CD4-positive, alpha-beta T cell (primary cell): ENCODE results near the gene MAN2B2. TPM values are rescaled to one million over a fixed set of nuclear protein-coding genes. Genes with fewer than 3 reads are reported as not detected.
"Not testable (repeated sequence)": the region's sequence is repeated elsewhere in the genome, so short reads cannot be mapped to it uniquely, and the experiment has no call there.

Experiments used
- ATAC-seq: fragments of 200-7000 bp; cut with Tn5 transposase; one replicate; pipeline ENCODE4 v1.10.0; 2022; ENCODE audit warnings: mild to moderate bottlenecking; ENCODE audit not compliant: poor library complexity
- CTCF ChIA-PET: fragments of 350-600 bp; sonication (Branson Sonifier 250); formaldehyde crosslinking; loops from one replicate; lab custom pipeline; 2021; ENCODE audit warnings: antibody characterized with exemption, inconsistent platforms; lab: Charles Lee
- POLR2A ChIA-PET: fragments of 350-600 bp; sonication (Branson Sonifier 250); formaldehyde crosslinking; loops from one replicate; lab custom pipeline; 2021; ENCODE audit warnings: antibody characterized with exemption, inconsistent platforms; lab: Charles Lee
- DNase-seq, 14 experiments: peaks; one replicate each; pipeline ENCODE4 v3.0.0-alpha.2; 2013 to 2020; ENCODE audit warnings: mixed read lengths in 2 of 14
- H3K27ac ChIP-seq, 2 donors: one replicate each; pipeline versions ENCODE4 v1.5.1 to v1.7.0; 2013; ENCODE audit warnings: low read length in 2 of 2, low read depth in 1 of 2, mild to moderate bottlenecking in 1 of 2
- H3K27me3 ChIP-seq, 2 experiments: 1 replicate in 1 of 2; 2 replicates in 1 of 2; pipeline versions ENCODE4 v1.6.1 to v1.7.0; 2013; ENCODE audit warnings: low read length in 2 of 2, control low read depth in 1 of 2, mild to moderate bottlenecking in 1 of 2, moderate library complexity in 1 of 2; ENCODE audit not compliant: insufficient read depth in 2 of 2, control insufficient read depth in 1 of 2
- H3K36me3 ChIP-seq: one replicate; pipeline ENCODE4 v1.6.1; 2013; ENCODE audit warnings: low read length, control low read depth; ENCODE audit not compliant: insufficient read depth
- H3K4me1 ChIP-seq: one replicate; pipeline ENCODE4 v1.6.1; 2013; ENCODE audit warnings: low read length, control low read depth; ENCODE audit not compliant: insufficient read depth
- H3K4me3 ChIP-seq: one replicate; pipeline ENCODE4 v1.5.1; 2013; ENCODE audit warnings: mild to moderate bottlenecking, low read length, moderate library complexity
- H3K9me3 ChIP-seq, 2 experiments: 1 replicate in 1 of 2; 2 replicates in 1 of 2; pipeline versions ENCODE4 v1.6.1 to v1.7.0; 2013; ENCODE audit warnings: low read length in 2 of 2, mild to moderate bottlenecking in 2 of 2, control low read depth in 1 of 2, moderate library complexity in 1 of 2; ENCODE audit not compliant: control insufficient read depth in 1 of 2, insufficient read depth in 1 of 2
- H3K27ac Mint-ChIP-seq: one replicate; pipeline ENCODE4 v1.8.0; 2020; ENCODE audit warnings: mixed read lengths
- H3K27me3 Mint-ChIP-seq: one replicate; pipeline ENCODE4 v1.8.0; 2021; ENCODE audit warnings: mixed read lengths
- H3K36me3 Mint-ChIP-seq: one replicate; pipeline ENCODE4 v1.8.0; 2021; ENCODE audit warnings: low read depth, mixed read lengths
- H3K4me1 Mint-ChIP-seq: one replicate; pipeline ENCODE4 v1.8.0; 2021; ENCODE audit warnings: low read depth, mixed read lengths
- H3K4me3 Mint-ChIP-seq: one replicate; pipeline ENCODE4 v1.8.0; 2020; ENCODE audit warnings: mild to moderate bottlenecking, mixed read lengths
- H3K9me3 Mint-ChIP-seq: one replicate; pipeline ENCODE4 v1.8.0; 2020; ENCODE audit warnings: mixed read lengths
- intact Hi-C, 2 experiments: fragments of 100-400 bp; cut with DNase I in 1 of 2; cut with micrococcal nuclease in 1 of 2; formaldehyde crosslinking; loops; one replicate each; pipeline versions ENCODE4 v1.15.1 to v1.9.0; 2023 to 2025; cut with DNase I, micrococcal nuclease
- total RNA-seq, 174 experiments: library from RNA in 2 of 174; stranded (reverse) in 2 of 174; gene quantifications; one replicate each; pipeline ENCODE4 v1.2.3 and lab custom pipeline; 2021 to 2026
- TF ChIP-seq, protein P1 (sequence below): fragments of 200-600 bp; IDR thresholded peaks from one replicate; pipeline ENCODE4 v1.8.0; 2022; ENCODE audit warnings: antibody characterized with exemption, mild to moderate bottlenecking

MAN2B2 gene
- total RNA-seq, 2 experiments from 2014 or later = 25.9 to 28.5 TPM

DNA sequence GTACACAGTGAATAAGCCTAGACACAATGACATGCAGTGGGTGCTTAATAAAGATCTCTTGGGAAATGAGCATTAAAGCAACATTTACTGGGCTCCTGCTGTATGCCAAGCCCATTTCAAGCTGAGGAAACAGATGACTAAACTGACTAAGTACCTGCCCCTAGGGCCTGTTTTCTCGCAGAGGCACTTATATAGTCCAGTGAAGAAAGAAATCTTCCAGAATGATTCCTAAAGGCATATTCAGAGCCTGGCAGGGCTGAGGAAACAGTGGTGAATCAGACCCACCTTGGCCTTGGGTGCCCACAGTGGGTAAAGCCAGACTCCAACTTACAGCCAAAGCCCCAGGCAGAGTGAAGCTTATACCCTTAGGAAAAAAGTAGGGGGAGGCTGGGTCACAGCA lies 96.7 kb downstream of the MAN2B2 start:
- Mint-ChIP-seq H3K9me3 (no peaks in the 10 kb centered on the region), H3K4me1 (peaks cover 32% of the 10 kb centered on the region), H3K27ac (no peak overlapping the region), H3K27me3 (no peaks in the 10 kb centered on the region), H3K36me3 (peaks cover 39% of the 10 kb centered on the region), H3K4me3 (peak overlapping the region; percentile 45)
- no peak for DNase-seq
- CTCF ChIA-PET = interaction anchor here (0.8 kb wide), 1 partner anchor 18 kb away, joined by 3 read pairs; no protein-coding TSS in a partner anchor
- TF ChIP-seq, protein P1, sequence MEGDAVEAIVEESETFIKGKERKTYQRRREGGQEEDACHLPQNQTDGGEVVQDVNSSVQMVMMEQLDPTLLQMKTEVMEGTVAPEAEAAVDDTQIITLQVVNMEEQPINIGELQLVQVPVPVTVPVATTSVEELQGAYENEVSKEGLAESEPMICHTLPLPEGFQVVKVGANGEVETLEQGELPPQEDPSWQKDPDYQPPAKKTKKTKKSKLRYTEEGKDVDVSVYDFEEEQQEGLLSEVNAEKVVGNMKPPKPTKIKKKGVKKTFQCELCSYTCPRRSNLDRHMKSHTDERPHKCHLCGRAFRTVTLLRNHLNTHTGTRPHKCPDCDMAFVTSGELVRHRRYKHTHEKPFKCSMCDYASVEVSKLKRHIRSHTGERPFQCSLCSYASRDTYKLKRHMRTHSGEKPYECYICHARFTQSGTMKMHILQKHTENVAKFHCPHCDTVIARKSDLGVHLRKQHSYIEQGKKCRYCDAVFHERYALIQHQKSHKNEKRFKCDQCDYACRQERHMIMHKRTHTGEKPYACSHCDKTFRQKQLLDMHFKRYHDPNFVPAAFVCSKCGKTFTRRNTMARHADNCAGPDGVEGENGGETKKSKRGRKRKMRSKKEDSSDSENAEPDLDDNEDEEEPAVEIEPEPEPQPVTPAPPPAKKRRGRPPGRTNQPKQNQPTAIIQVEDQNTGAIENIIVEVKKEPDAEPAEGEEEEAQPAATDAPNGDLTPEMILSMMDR = no peak
- Histone ChIP-seq H3K36me3 (peaks cover 20% of the 10 kb centered on the region), H3K9me3 (peaks cover 0 to 3% of the 10 kb centered on the region in 2 experiments), H3K27me3 (no peaks in the 10 kb centered on the region), H3K4me1 (peaks cover 33% of the 10 kb centered on the region), H3K4me3 (no peak overlapping the region), H3K27ac (no peak overlapping the region)
- ATAC-seq = no peak
- POLR2A ChIA-PET = interaction anchor here (0.5 to 7.2 kb wide), 3 partner anchors 30 to 1078 kb away, joined by 3 to 221 read pairs (median 169); partner anchors contain the start of genes BLOC1S4 and MRFAP1
- intact Hi-C loops = loop anchor here (2.0 to 10.0 kb wide), 2 partner anchors 29 to 113 kb away; partner anchors contain the start of gene KIAA0232 (in 1 of the 2)

GRCh38 chr4:6672131-6672530 lies 97.1 kb downstream of the MAN2B2 start:
- TF ChIP-seq, protein P1 = no peak
- Mint-ChIP-seq H3K9me3 (no peaks in the 10 kb centered on the region), H3K4me3 (no peak overlapping the region), H3K4me1 (peaks cover 36% of the 10 kb centered on the region), H3K27me3 (no peaks in the 10 kb centered on the region), H3K27ac (no peak overlapping the region), H3K36me3 (peaks cover 44% of the 10 kb centered on the region)
- H3K36me3 ChIP-seq = peaks cover 22% of the 10 kb centered on the region
- H3K4me3 ChIP-seq = no peak overlapping the region
- H3K27me3 ChIP-seq = no peaks in the 10 kb centered on the region
- intact Hi-C loops = loop anchor here in 1 of 2 experiments (10.0 kb wide), 1 partner anchor 113 kb away; the partner anchor contains the start of gene KIAA0232
- ATAC-seq (no peak), DNase-seq (no peak)
- H3K27ac ChIP-seq = no peak overlapping the region
- H3K4me1 ChIP-seq = peaks cover 38% of the 10 kb centered on the region
- ChIA-PET POLR2A (interaction anchor here (4.5 to 7.5 kb wide), 4 partner anchors 8 to 44 kb away, joined by 42 to 245 read pairs (median 195); partner anchors contain the start of genes BLOC1S4, MRFAP1 and MRFAP1L1), CTCF (interaction anchor here (0.8 kb wide), 1 partner anchor 18 kb away, joined by 3 read pairs; no protein-coding TSS in a partner anchor)
- H3K9me3 ChIP-seq = peaks cover 0 to 3% of the 10 kb centered on the region in 2 experiments

- peak overlapping the region; percentile 97 for H3K4me3 Mint-ChIP-seq
- peaks cover 50% of the 10 kb centered on the region for H3K36me3 Mint-ChIP-seq
- H3K27me3 Mint-ChIP-seq, H3K9me3 Mint-ChIP-seq, DNase-seq, H3K9me3 ChIP-seq, H3K27me3 ChIP-seq, H3K27ac ChIP-seq, H3K4me3 ChIP-seq, ATAC-seq: not testable (repeated sequence)
- peak overlapping the region; percentile 96 for H3K27ac Mint-ChIP-seq
- CTCF ChIA-PET = interaction anchor here (2.5 to 4.1 kb wide), 2 partner anchors 8 to 45 kb away, joined by 23 to 74 read pairs; partner anchors contain the start of gene BLOC1S4
- Histone ChIP-seq H3K4me1 (peaks cover 44% of the 10 kb centered on the region), H3K36me3 (peaks cover 27% of the 10 kb centered on the region)
- intact Hi-C loops = loop anchor here (1.0 to 10.0 kb wide), 2 partner anchors 110 to 112 kb away; partner anchors contain the start of gene KIAA0232 (in 2 of the 2)
- POLR2A ChIA-PET = interaction anchor here (0.9 to 7.5 kb wide), 14 partner anchors 9 to 371 kb away, joined by 3 to 245 read pairs (median 24); partner anchors contain the start of genes BLOC1S4, MAN2B2, MRFAP1 and MRFAP1L1
- peaks cover 42% of the 10 kb centered on the region for H3K4me1 Mint-ChIP-seq
These were observed 97.7 kb downstream of the MAN2B2 start for GRCh38 chr4:6672541-6673190.

Other genes with a start within 250 kb of the MAN2B2 start
- gene PPP2R2C, start 102.6 kb upstream of the MAN2B2 start, total RNA-seq = not detected
- gene MRFAP1, start 65.5 kb downstream of the MAN2B2 start, total RNA-seq = 100 to 1,000 TPM; 172 to 181 TPM
- gene S100P, start 118.7 kb downstream of the MAN2B2 start, total RNA-seq = 1 to 10 TPM in 1 of 2 experiments, under 1 TPM in 1; 0.58 to 2.8 TPM
- 10 to 100 TPM; 26.6 to 27.0 TPM for gene MRFAP1L1, start 134.7 kb downstream of the MAN2B2 start, total RNA-seq
- 10 to 100 TPM; 24.6 to 27.6 TPM for gene BLOC1S4, start 141.0 kb downstream of the MAN2B2 start, total RNA-seq
- gene KIAA0232, start 207.5 kb downstream of the MAN2B2 start, total RNA-seq = 10 to 100 TPM; 15.3 to 17.8 TPM